ENCODE measurements around the gene CTSA.

The CTSA gene

DNA sequence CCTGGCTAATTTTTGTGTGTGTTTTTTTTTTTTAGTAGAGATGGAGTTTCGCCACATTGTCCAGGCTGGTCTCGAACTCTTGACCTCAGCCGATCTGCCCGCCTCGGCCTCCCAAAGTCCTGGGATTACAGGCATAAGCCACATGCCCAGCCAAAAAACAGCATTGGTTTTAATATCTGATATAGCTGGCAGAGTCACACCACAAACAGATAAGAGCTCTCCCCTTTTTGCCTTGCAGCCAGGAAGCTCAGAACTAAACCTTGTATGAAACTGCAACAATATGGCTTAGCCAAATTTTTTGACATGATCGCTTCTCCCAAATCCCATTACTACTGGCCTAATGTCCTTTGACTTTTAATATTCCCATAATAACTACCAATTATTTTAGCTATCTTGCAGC is 38.8 kb upstream of the CTSA start:
- no peaks in the 10 kb centered on the region for H3K9me3 ChIP-seq (ENCODE audit: control insufficient read depth, insufficient read depth, low read depth, low read length)
- H3K27ac ChIP-seq (ENCODE audit: low read depth, low read length) = peak overlapping the region; percentile 73; the same call in 1 of the 2 replicates
- H3K9ac ChIP-seq (ENCODE audit: low read length) = no peak overlapping the region
- no peak overlapping the region for H3K4me3 ChIP-seq (ENCODE audit: low read depth, low read length)
- H3K36me3 ChIP-seq (ENCODE audit: control insufficient read depth, insufficient read depth, low read length) = peaks cover 28% of the 10 kb centered on the region
- H3K4me1 ChIP-seq (ENCODE audit: control insufficient read depth, insufficient read depth, low read length) = peaks cover 35% of the 10 kb centered on the region
- H3K27me3 ChIP-seq (ENCODE audit: control insufficient read depth, insufficient read depth, low read length) = no peaks in the 10 kb centered on the region

DNA sequence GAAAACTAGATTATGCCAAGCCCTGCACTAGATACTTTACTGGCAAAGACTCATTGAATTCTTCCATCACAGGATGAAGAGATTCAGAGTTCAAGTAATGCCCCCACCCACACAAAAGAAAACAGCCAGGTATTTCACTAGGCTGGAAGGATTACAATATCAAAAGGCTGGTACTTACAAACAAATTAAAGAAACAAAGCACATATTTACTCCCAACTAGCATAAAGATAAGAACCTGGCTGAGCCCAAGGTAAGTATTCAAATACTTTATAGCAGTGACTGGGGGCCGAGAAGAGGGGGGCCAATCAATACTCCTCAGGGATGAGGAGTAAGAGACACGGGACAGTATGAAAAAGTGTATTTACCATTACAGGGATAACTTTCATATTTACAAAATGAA is 37.7 kb upstream of the CTSA start:
- Histone ChIP-seq H3K27me3 (ENCODE audit: control insufficient read depth, insufficient read depth, low read length) (no peaks in the 10 kb centered on the region), H3K9ac (ENCODE audit: low read length) (peak overlapping the region; percentile 61), H3K9me3 (ENCODE audit: control insufficient read depth, insufficient read depth, low read depth, low read length) (no peaks in the 10 kb centered on the region), H3K27ac (ENCODE audit: low read depth, low read length) (peak overlapping the region; percentile 82), H3K4me1 (ENCODE audit: control insufficient read depth, insufficient read depth, low read length) (peaks cover 39% of the 10 kb centered on the region), H3K4me3 (ENCODE audit: low read depth, low read length) (peak overlapping the region; percentile 22; the same call in 1 of the 2 replicates), H3K36me3 (ENCODE audit: control insufficient read depth, insufficient read depth, low read length) (peaks cover 23% of the 10 kb centered on the region)

DNA sequence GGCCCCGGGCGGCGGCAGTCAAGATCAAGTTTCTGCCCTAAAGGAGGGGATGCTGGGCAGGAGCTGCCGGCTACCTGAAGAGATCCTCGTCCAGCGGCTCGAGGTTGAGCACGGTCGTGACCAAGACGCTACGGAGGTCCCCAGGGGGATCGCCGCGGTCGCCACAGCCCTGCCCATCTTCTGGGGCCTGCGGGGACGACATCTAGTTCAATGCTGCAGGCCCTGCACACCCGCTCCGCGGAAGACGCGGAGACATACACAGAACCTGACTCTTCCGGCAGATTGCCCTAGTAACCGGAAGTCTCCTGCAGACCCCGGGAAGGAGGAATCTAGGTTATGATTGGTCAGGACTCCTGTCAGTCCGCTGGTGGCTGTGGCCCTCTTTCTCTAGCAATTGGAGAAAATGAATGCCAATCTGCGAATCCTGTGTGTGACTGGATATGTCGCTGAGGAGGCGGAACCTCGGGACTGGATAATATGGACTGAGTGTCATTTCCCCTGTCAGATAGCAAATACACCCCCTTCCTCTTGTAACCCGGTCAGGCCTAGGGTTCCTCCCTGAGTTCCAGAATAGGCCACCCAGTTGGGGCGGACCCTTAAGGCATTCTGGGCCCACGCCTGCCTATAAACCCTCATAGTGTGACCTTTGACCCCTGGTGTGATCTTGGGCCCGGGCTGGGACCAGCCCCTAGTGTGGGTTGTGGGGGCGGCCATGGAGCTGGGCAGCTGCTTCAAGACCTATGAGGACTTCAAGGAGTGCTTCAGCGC is 33.8 kb upstream of the CTSA start, which contains the start of the genes ACOT8 and ZSWIM3:
TSS of gene ACOT8 (minus strand) at position 279 of the 768 bp plus-strand sequence. CDS start at position 202, 77 bp downstream.
TSS of gene ZSWIM3 (plus strand) at position 501 of the 768 bp plus-strand sequence. CDS start at position 713, 212 bp downstream.
- H3K36me3 ChIP-seq (ENCODE audit: control insufficient read depth, insufficient read depth, low read length) = peaks cover 5% of the 10 kb centered on the region; the same call in 1 of the 2 replicates
- H3K4me1 ChIP-seq (ENCODE audit: control insufficient read depth, insufficient read depth, low read length) = peaks cover 48% of the 10 kb centered on the region
- H3K9me3 ChIP-seq (ENCODE audit: control insufficient read depth, insufficient read depth, low read depth, low read length) = no peaks in the 10 kb centered on the region
- H3K27ac ChIP-seq (ENCODE audit: low read depth, low read length) = peak within 1 kb of the TSS; percentile 54
- peak within 1 kb of the TSS; percentile 70 for H3K9ac ChIP-seq (ENCODE audit: low read length)
- peak within 1 kb of the TSS; percentile 76 for H3K4me3 ChIP-seq (ENCODE audit: low read depth, low read length)
- H3K27me3 ChIP-seq (ENCODE audit: control insufficient read depth, insufficient read depth, low read length) = no peaks in the 10 kb centered on the region

DNA sequence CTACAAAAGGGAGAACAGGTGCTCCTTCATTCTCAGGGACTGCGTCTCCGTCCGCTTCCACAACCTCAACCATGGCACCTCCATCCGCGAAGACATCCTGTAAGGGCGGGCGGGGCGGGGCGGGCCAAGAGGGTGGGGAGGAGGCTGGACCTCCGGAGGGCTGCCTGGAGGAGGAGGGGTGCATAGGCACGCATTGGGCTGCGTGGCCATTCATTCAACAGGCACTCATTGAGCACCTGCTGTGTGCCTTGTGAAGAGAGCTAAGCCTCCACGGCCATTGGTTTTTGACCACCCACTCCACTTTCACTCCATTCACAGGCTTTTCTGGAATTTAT is 33.3 kb upstream of the CTSA start:
- Histone ChIP-seq H3K27me3 (ENCODE audit: control insufficient read depth, insufficient read depth, low read length) (no peaks in the 10 kb centered on the region), H3K9ac (ENCODE audit: low read length) (peak overlapping the region; percentile 70), H3K27ac (ENCODE audit: low read depth, low read length) (peak overlapping the region; percentile 7; the same call in 1 of the 2 replicates), H3K4me1 (ENCODE audit: control insufficient read depth, insufficient read depth, low read length) (peaks cover 45% of the 10 kb centered on the region), H3K4me3 (ENCODE audit: low read depth, low read length) (peak overlapping the region; percentile 76), H3K9me3 (ENCODE audit: control insufficient read depth, insufficient read depth, low read depth, low read length) (no peaks in the 10 kb centered on the region), H3K36me3 (ENCODE audit: control insufficient read depth, insufficient read depth, low read length) (peaks cover 5% of the 10 kb centered on the region; the same call in 1 of the 2 replicates)

DNA sequence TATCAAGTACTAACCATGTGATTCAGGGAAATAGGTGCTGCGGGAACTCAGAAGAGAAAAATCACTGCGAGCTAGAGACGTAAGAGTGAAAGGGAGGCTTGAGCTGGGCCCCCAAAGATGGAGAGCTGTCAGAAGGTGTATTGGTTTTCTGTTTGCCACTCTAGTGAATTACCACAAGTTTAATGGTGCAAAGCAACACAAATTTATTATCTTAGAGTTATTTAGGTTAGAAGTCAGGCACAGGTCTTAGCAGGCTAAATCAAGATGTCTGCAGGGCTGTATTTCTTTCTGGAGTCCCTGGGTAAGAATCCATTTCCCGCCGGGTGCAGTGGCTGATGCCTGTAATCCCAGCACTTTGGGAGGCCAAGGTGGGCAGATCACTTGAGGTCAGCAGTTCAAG is 31.2 kb upstream of the CTSA start:
- Histone ChIP-seq H3K36me3 (ENCODE audit: control insufficient read depth, insufficient read depth, low read length) (no peaks in the 10 kb centered on the region), H3K27me3 (ENCODE audit: control insufficient read depth, insufficient read depth, low read length) (no peaks in the 10 kb centered on the region), H3K9me3 (ENCODE audit: control insufficient read depth, insufficient read depth, low read depth, low read length) (no peaks in the 10 kb centered on the region), H3K27ac (ENCODE audit: low read depth, low read length) (no peak overlapping the region), H3K4me1 (ENCODE audit: control insufficient read depth, insufficient read depth, low read length) (peaks cover 28% of the 10 kb centered on the region), H3K9ac (ENCODE audit: low read length) (no peak overlapping the region), H3K4me3 (ENCODE audit: low read depth, low read length) (no peak overlapping the region)

DNA sequence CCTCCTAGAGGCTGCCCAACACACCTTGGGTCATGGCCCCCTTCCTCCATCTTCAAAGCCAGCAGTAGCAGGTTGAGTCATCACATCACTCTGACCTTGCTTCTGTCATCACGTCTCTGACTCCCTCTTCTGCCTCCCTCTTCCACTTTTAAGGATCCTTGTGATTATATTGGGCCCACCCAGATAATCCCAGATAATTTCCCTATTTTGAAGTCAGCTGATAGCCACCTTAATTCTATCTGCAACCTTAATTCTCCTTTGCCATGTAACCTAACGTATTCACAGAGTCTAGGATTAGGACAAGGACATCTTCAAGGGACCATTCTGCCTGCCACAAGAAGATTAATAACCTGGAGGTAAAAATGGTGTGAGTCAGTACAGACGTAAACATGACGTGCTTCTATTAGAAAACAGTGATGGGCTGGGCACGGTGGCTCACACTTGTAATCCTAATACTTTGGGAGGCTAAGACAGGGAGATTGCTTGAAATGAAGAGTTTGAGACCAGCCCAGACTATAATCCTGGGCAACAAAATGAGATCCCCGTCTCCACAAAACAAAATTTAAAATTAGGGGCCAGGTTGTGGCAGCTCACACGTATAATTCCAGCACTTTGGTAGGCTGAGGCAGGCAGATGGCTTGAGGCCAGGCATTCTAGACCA is 30.4 kb upstream of the CTSA start:
- Histone ChIP-seq H3K4me3 (ENCODE audit: low read depth, low read length) (no peak overlapping the region), H3K4me1 (ENCODE audit: control insufficient read depth, insufficient read depth, low read length) (peaks cover 24% of the 10 kb centered on the region), H3K9ac (ENCODE audit: low read length) (no peak overlapping the region), H3K27me3 (ENCODE audit: control insufficient read depth, insufficient read depth, low read length) (no peaks in the 10 kb centered on the region), H3K9me3 (ENCODE audit: control insufficient read depth, insufficient read depth, low read depth, low read length) (no peaks in the 10 kb centered on the region), H3K36me3 (ENCODE audit: control insufficient read depth, insufficient read depth, low read length) (no peaks in the 10 kb centered on the region), H3K27ac (ENCODE audit: low read depth, low read length) (no peak overlapping the region)

DNA sequence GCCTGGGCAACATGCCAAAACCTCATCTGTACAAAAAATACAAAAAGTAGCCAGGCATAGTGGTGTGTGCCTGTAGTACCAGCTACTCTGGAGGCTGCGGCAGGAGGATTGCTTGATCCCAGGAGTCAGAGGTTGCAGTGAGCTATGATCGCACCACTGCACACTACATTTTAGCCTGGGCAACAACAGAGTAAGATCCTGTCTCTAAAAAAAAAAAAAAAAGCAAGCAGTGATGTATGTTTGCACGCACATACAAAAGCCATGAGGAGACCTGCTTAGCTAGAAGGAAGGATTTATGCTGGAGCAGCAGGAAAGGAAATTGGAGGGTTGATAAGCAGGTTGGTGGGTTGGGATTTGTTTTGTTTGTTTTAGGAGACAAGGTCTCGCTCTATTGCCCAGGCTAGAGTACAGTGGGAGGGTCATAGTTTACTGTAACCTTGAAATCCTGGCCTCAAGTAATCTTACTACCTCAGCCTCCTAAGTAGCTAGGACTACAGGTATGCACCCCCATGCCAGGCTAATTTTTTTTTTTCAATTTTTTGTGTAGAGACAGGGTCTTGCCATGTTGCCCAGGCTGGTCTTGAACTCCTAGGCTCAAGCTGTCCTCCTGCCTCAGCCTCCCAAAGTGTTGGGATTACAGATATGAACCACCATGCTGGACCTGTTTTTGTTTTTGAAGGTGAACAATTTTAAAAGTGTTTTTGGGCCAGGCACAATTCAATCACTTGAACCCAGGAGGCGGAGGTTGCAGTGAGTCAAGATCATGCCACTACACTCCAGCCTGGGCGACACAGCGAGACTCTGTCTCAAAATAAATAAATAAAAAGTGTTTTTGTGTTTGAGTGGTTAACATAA is 29.7 kb upstream of the CTSA start:
- no peak overlapping the region for H3K4me3 ChIP-seq (ENCODE audit: low read depth, low read length)
- H3K9ac ChIP-seq (ENCODE audit: low read length) = peak overlapping the region; percentile 18
- H3K36me3 ChIP-seq (ENCODE audit: control insufficient read depth, insufficient read depth, low read length) = no peaks in the 10 kb centered on the region
- H3K27me3 ChIP-seq (ENCODE audit: control insufficient read depth, insufficient read depth, low read length) = no peaks in the 10 kb centered on the region
- no peaks in the 10 kb centered on the region for H3K9me3 ChIP-seq (ENCODE audit: control insufficient read depth, insufficient read depth, low read depth, low read length)
- no peak overlapping the region for H3K27ac ChIP-seq (ENCODE audit: low read depth, low read length)
- H3K4me1 ChIP-seq (ENCODE audit: control insufficient read depth, insufficient read depth, low read length) = peaks cover 17% of the 10 kb centered on the region

DNA sequence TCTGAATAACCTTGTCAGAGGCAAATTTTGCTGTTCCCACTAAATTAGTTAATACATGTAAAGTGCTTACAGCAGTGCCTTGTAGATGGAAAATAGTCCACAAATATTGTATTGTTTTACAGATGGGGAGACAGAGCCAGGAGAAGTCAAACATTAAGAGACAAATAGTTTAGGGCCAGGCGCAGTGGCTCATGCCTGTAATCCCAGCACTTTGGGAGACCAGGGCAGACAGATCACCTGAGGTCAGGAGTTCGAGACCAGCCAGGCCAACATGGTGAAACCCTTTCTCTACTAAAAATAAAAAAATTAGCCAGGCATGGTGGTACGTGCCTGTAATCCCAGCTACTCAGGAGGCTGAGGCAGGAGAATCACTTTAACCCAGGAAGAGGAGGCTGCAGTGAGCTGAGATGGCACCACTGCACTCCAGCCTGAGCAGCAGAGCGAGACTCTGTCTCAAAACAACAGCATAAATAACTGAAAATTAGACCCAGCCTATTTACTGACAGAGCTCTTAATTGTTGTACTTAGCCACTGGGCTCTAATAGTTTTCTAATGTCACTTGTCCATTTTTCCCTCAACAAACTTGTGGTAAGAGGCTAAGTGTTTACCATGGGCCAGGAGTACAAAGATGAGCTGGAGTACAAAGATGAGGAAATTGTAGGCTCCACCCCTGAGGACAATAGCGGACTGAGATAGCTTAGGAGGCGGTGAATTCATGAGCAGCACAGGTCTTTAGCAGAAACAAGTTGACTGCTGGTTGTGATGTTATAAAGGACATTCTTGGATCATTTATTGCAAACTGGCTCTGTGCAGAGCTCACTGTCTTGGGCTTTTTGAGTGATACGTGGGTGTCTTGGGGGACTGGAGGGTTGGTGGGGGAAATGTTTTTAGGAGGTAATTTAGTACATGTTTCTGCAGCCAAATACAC is 27.3 kb upstream of the CTSA start:
- Histone ChIP-seq H3K9me3 (ENCODE audit: control insufficient read depth, insufficient read depth, low read depth, low read length) (no peaks in the 10 kb centered on the region), H3K27me3 (ENCODE audit: control insufficient read depth, insufficient read depth, low read length) (no peaks in the 10 kb centered on the region), H3K4me3 (ENCODE audit: low read depth, low read length) (no peak overlapping the region), H3K36me3 (ENCODE audit: control insufficient read depth, insufficient read depth, low read length) (no peaks in the 10 kb centered on the region), H3K27ac (ENCODE audit: low read depth, low read length) (no peak overlapping the region), H3K4me1 (ENCODE audit: control insufficient read depth, insufficient read depth, low read length) (peaks cover 7% of the 10 kb centered on the region; the same call in 1 of the 2 replicates), H3K9ac (ENCODE audit: low read length) (no peak overlapping the region)

DNA sequence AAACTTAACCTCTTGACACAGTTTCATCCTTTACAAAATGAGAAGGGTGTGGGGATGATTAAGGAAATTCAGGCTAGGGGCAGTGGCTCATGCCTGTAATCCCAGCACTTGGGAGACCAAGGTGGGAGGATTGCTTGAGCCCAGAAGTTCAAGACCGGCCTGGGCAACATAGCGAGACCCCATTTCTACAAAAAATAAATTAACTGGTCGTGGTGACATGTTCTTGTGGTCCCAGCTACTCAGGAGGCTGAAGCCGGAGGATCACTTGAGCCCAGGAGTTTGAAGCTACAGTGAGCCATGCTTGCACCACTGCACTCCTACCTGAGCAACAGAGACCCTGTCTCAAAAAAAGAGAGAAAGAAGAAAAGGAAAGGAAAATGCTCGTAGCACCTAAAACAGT is 24.7 kb upstream of the CTSA start:
- Histone ChIP-seq H3K9ac (ENCODE audit: low read length) (no peak overlapping the region), H3K27ac (ENCODE audit: low read depth, low read length) (no peak overlapping the region), H3K36me3 (ENCODE audit: control insufficient read depth, insufficient read depth, low read length) (no peaks in the 10 kb centered on the region), H3K4me1 (ENCODE audit: control insufficient read depth, insufficient read depth, low read length) (no peaks in the 10 kb centered on the region), H3K9me3 (ENCODE audit: control insufficient read depth, insufficient read depth, low read depth, low read length) (no peaks in the 10 kb centered on the region), H3K27me3 (ENCODE audit: control insufficient read depth, insufficient read depth, low read length) (no peaks in the 10 kb centered on the region), H3K4me3 (ENCODE audit: low read depth, low read length) (no peak overlapping the region)

DNA sequence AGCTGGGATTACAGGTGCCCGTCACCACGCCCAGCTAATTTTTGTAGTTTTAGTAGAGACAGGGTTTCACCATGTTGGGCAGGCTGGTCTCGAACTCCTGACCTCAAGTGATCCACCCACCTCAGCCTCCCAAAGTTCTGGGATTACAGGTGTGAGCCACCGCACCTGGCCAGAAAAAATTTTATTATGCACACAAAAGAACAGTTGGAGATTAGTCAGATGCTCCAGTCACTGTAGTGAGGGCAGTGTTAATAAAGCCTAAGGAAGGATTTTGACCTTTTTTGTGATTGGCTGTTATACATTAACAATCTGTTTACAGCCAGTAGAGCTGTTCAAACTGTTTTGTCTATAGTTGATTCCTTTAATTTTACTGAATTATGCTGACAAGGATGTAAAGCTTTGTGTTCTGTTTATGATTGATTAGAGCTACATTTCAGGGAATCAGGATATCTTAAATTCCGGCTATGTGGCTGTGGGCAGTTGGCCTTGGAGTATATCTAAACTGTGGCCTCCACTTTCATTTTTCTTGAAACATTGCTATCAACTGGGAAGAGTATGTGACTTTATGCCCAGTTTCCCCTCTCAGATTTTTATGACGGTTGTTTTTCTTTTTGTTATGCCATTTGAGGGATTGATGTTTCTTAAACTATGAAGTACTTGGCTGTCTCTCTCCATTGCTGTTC is 23.9 kb upstream of the CTSA start:
- Histone ChIP-seq H3K27me3 (ENCODE audit: control insufficient read depth, insufficient read depth, low read length) (no peaks in the 10 kb centered on the region), H3K36me3 (ENCODE audit: control insufficient read depth, insufficient read depth, low read length) (no peaks in the 10 kb centered on the region), H3K4me1 (ENCODE audit: control insufficient read depth, insufficient read depth, low read length) (no peaks in the 10 kb centered on the region), H3K27ac (ENCODE audit: low read depth, low read length) (no peak overlapping the region), H3K4me3 (ENCODE audit: low read depth, low read length) (no peak overlapping the region), H3K9ac (ENCODE audit: low read length) (no peak overlapping the region), H3K9me3 (ENCODE audit: control insufficient read depth, insufficient read depth, low read depth, low read length) (no peaks in the 10 kb centered on the region)
